ENCODE measurements around the gene ESR1.

The ESR1 gene

DNA sequence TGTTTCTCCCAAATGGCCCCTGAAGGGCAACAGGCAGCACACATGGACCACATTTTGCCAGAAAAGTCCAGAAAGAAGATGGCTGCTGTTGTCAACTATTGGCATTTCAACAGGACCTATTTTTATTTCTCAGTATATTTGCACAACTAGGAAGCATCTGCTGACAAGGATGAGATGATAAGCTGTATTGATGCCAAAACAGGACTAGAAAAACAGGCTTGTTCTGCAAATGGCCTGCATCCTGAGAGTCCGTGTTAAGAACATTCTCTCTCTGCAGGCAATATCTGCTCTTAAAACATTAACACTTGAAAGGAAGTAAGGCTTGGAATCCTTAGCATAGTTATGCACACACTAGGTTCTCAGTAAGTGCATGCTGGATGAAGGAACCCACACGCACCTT, 283.7 kb downstream of the ESR1 start:
- TF ChIP-seq, protein P1, sequence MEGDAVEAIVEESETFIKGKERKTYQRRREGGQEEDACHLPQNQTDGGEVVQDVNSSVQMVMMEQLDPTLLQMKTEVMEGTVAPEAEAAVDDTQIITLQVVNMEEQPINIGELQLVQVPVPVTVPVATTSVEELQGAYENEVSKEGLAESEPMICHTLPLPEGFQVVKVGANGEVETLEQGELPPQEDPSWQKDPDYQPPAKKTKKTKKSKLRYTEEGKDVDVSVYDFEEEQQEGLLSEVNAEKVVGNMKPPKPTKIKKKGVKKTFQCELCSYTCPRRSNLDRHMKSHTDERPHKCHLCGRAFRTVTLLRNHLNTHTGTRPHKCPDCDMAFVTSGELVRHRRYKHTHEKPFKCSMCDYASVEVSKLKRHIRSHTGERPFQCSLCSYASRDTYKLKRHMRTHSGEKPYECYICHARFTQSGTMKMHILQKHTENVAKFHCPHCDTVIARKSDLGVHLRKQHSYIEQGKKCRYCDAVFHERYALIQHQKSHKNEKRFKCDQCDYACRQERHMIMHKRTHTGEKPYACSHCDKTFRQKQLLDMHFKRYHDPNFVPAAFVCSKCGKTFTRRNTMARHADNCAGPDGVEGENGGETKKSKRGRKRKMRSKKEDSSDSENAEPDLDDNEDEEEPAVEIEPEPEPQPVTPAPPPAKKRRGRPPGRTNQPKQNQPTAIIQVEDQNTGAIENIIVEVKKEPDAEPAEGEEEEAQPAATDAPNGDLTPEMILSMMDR (conservative IDR thresholded peaks at IDR 0.05; ENCODE audit: low read depth, low read length) = no peak
- no peak for DNase-seq (ENCODE audit: low read depth)
- H3K4me3 ChIP-seq (ENCODE audit: low read length) = no peak overlapping the region

GRCh38 chr6:152091851-152092341, 284.4 kb downstream of the ESR1 start:
- TF ChIP-seq, protein P1 (conservative IDR thresholded peaks at IDR 0.05; ENCODE audit: low read depth, low read length) = no peak
- no peak overlapping the region for H3K4me3 ChIP-seq (ENCODE audit: low read length)
- no peak for DNase-seq (ENCODE audit: low read depth)

- no peak for DNase-seq (ENCODE audit: low read depth)
- no peak overlapping the region for H3K4me3 ChIP-seq (ENCODE audit: low read length)
- TF ChIP-seq, protein P1 (conservative IDR thresholded peaks at IDR 0.05; ENCODE audit: low read depth, low read length) = no peak
These were observed 286.2 kb downstream of the ESR1 start for GRCh38 chr6:152093711-152094110.

DNA sequence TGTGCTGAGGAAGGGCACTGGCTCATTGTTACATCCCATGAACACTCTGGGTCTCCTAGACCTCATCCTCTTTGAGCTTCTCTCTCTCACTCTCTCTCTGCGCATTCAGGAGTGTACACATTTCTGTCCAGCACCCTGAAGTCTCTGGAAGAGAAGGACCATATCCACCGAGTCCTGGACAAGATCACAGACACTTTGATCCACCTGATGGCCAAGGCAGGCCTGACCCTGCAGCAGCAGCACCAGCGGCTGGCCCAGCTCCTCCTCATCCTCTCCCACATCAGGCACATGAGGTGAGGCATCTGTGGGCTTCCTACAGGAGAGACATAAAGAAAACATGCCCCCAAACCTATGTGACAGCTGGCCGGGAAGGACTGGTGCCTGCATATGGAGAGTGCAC, 286.8 kb downstream of the ESR1 start:
- TF ChIP-seq, protein P1 (conservative IDR thresholded peaks at IDR 0.05; ENCODE audit: low read depth, low read length) = no peak
- DNase-seq (ENCODE audit: low read depth) = no peak
- H3K4me3 ChIP-seq (ENCODE audit: low read length) = no peak overlapping the region

DNA sequence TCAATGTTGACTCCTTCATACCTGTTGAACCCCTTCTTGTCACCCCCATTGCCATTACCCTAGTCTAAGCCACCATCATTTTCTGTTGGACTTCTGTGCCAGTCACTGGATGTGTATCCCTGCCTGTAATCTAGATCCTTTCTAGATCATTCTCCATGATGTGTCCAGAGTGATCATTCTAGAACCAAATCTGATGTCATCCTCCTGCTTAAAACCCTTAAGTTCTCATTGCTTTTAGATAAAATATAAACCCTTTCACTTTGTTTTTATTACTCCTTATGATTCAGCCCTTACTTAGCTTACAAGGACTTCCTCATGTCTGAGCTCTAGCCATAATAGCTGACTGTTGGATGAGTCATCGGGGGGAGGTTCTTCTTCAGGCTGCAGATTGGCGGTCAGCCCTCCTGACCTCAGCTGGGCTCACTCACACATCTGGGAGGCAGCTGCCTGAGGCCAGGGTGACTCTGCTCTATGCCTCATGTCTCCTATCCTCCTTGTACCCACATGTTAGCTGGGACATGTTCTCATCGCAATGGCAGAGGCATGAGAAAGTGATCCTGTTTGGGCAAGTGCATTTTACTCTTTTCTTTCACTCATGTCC, 287.6 kb downstream of the ESR1 start:
- peak; percentile 93 for DNase-seq (ENCODE audit: low read depth)
- H3K4me3 ChIP-seq (ENCODE audit: low read length) = no peak overlapping the region
- TF ChIP-seq, protein P1 (conservative IDR thresholded peaks at IDR 0.05; ENCODE audit: low read depth, low read length) = no peak

DNA sequence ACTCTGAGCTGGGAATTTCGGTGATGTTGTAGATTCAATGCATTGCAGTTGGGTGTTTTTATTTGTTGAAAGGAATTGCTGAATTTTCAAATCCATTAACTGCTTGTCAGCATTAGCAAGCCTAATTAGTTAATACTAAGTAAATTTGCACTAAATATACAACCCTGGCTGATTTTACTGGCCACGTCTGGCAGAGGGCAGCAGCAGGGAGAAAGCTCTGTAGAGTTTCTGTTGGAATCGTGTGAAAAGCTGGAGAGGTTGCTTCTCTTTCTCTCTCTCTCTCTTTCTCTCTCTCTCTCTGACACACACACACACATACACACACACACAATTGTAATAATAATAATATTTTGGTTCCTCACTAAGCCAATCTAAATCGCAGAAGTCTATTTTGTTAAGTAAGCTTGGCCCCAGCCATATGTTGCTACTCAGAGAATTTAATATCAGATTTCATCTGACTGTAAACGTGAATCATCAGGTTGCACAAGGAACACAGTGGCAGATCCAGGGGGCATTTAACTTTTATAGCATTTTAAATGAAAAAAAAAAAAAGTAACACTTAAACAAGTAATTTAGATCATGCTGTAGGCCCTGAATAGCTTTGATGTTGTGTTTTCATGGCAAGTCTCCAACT, 289.5 kb downstream of the ESR1 start:
- H3K4me3 ChIP-seq (ENCODE audit: low read length) = no peak overlapping the region
- no peak for DNase-seq (ENCODE audit: low read depth)

More for the DNA sequence above, 289.5 kb downstream of the ESR1 start:
- TF ChIP-seq, protein P1 (conservative IDR thresholded peaks at IDR 0.05; ENCODE audit: low read depth, low read length) = peak; percentile 28
